Measurements from ENCODE around the gene IRF3. TPM values are rescaled to one million over a fixed set of nuclear protein-coding genes. Genes with fewer than 3 reads are reported as not detected.

The IRF3 gene
- 34.5 TPM for total RNA-seq
- long read RNA-seq, transcript IRF3-203 (8 exons, 1,613 nt) = major isoform, 7 of 27 reads
- long read RNA-seq, partial matches to known transcripts = 3 of 27 reads
- long read RNA-seq, other reads (novel, unspliced or antisense) = 13 of 27 reads

- Histone ChIP-seq H3K36me3 (peaks cover 31% of the 10 kb centered on the region), H3K27ac (replicated peaks) (peak within 1 kb of the TSS; percentile 91), H3K4me3 (peak within 1 kb of the TSS; percentile 90), H3K27me3 (ENCODE audit: low read depth) (no peaks in the 10 kb centered on the region), H3K4me1 (peaks cover 32% of the 10 kb centered on the region), H3K9me3 (replicated peaks) (no peaks in the 10 kb centered on the region)
- intact Hi-C loops (cut with micrococcal nuclease) = no loop called here
- peak; percentile 97 for DNase-seq
- TF ChIP-seq CTCF (IDR thresholded peaks at IDR 0.05; ENCODE audit: borderline replicate concordance) = no peak
Measured at GRCh38 chr19:49665351-49666119, at the start of gene IRF3, which contains the start of gene BCL2L12. Gene IRF3, minus strand, starts transcription at chr19:49665857. Its CDS starts 1,019 bp downstream, at chr19:49664838. Gene BCL2L12, plus strand, starts transcription at chr19:49665933. Its CDS starts 760 bp downstream, at chr19:49666693.

- Histone ChIP-seq H3K4me3 (no peak overlapping the region), H3K27ac (replicated peaks) (no peak overlapping the region), H3K9me3 (replicated peaks) (no peaks in the 10 kb centered on the region), H3K36me3 (no peaks in the 10 kb centered on the region), H3K27me3 (ENCODE audit: low read depth) (no peaks in the 10 kb centered on the region), H3K4me1 (peaks cover 11% of the 10 kb centered on the region)
- intact Hi-C loops (cut with micrococcal nuclease) = no loop called here
- no peak for DNase-seq
- no peak for TF ChIP-seq CTCF (IDR thresholded peaks at IDR 0.05; ENCODE audit: borderline replicate concordance)
Measured at GRCh38 chr19:49713236-49713845, 47.7 kb upstream of the IRF3 start.

- TF ChIP-seq CTCF (IDR thresholded peaks at IDR 0.05; ENCODE audit: borderline replicate concordance) = no peak
- no peaks in the 10 kb centered on the region for H3K9me3 ChIP-seq (replicated peaks)
- H3K27ac ChIP-seq (replicated peaks) = no peak overlapping the region
- peaks cover 2% of the 10 kb centered on the region for H3K4me1 ChIP-seq
- no peaks in the 10 kb centered on the region for H3K27me3 ChIP-seq (ENCODE audit: low read depth)
- intact Hi-C loops (cut with micrococcal nuclease) = no loop called here
- peak; percentile 57 for DNase-seq
- no peaks in the 10 kb centered on the region for H3K36me3 ChIP-seq
- H3K4me3 ChIP-seq = peak overlapping the region; percentile 22
Measured at GRCh38 chr19:49712397-49712859, 46.8 kb upstream of the IRF3 start.

GRCh38 chr19:49710372-49710951 lies 44.8 kb upstream of the IRF3 start:
- no peaks in the 10 kb centered on the region for H3K9me3 ChIP-seq (replicated peaks)
- no peak overlapping the region for H3K27ac ChIP-seq (replicated peaks)
- intact Hi-C loops (cut with micrococcal nuclease) = no loop called here
- H3K4me3 ChIP-seq = no peak overlapping the region
- no peaks in the 10 kb centered on the region for H3K4me1 ChIP-seq
- no peak for DNase-seq
- no peaks in the 10 kb centered on the region for H3K27me3 ChIP-seq (ENCODE audit: low read depth)
- TF ChIP-seq CTCF (IDR thresholded peaks at IDR 0.05; ENCODE audit: borderline replicate concordance) = no peak
- H3K36me3 ChIP-seq = no peaks in the 10 kb centered on the region

- Histone ChIP-seq H3K27ac (replicated peaks) (no peak overlapping the region), H3K9me3 (replicated peaks) (no peaks in the 10 kb centered on the region), H3K4me1 (no peaks in the 10 kb centered on the region), H3K4me3 (no peak overlapping the region), H3K36me3 (no peaks in the 10 kb centered on the region), H3K27me3 (ENCODE audit: low read depth) (peaks cover 6% of the 10 kb centered on the region)
- intact Hi-C loops (cut with micrococcal nuclease) = no loop called here
- TF ChIP-seq CTCF (IDR thresholded peaks at IDR 0.05; ENCODE audit: borderline replicate concordance) = no peak
- DNase-seq = no peak
Measured at GRCh38 chr19:49705919-49706318, 40.3 kb upstream of the IRF3 start.

All from left ventricle myocardium inferior (tissue), 1 donor.